ENCODE results near the gene RGS1. TPM values are rescaled to one million over a fixed set of nuclear protein-coding genes. Genes with fewer than 3 reads are reported as not detected.

Gene RGS1
- total RNA-seq, 1 experiment from 2014 or later = not detected

DNA sequence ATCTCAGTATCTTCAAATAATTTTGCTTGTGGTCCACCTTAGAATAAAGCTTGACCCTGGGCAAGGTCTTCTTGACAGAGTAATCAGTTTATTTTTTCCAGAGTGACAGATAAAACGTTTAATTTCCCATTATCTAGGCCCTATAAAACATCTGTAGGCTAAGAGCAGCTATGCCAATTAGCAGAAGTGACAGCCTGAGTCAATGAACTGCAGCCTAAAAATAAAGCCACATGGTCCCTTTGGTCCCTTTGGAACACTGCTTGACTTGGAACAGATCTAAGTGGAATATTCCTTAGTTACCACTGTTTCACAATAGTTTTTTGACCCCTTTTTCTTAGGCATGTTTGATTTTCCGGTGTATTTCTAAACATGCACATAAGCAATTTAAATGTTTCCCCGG is 54.0 kb downstream of the RGS1 start:
- H3K4me2 ChIP-seq (ENCODE audit: low read length) = no peak overlapping the region
- DNase-seq (ENCODE audit: low read depth, low spot score) (no peak), ATAC-seq (no peak)
- no peak overlapping the region for H3K9ac ChIP-seq (ENCODE audit: low read length)
- intact Hi-C loops (cut with micrococcal nuclease) = no loop called here
- RAD21 ChIA-PET (ENCODE audit: low non-redundant PET in 1 of 2, low total read pairs in 2 of 2, uncharacterized antibody in 2 of 2, unreplicated experiment in 2 of 2) = no interaction called here
- no TSS peak for BruUV-seq (replicated peaks)
- no peak overlapping the region for H2AFZ ChIP-seq (ENCODE audit: low read depth, low read length, poor library complexity, severe bottlenecking)
- H3K27ac ChIP-seq (ENCODE audit: low read depth, low read length) = no peak overlapping the region
- no peaks in the 10 kb centered on the region for H3K9me3 ChIP-seq (ENCODE audit: control insufficient read depth in 1 of 2, insufficient read depth in 1 of 2, low read depth in 1 of 2, low read length in 2 of 2)
- TF ChIP-seq EZH2phosphoT487 (IDR thresholded peaks at IDR 0.05; ENCODE audit: borderline replicate concordance) (no peak), EZH2 (IDR thresholded peaks at IDR 0.05) (no peak), CEBPB (IDR thresholded peaks at IDR 0.05; ENCODE audit: low read depth) (no peak), POLR2A (IDR thresholded peaks at IDR 0.05; ENCODE audit: borderline replicate concordance, extremely low read depth, insufficient read depth, insufficient read length) (no peak), CBX3 (IDR thresholded peaks at IDR 0.05; ENCODE audit: low read depth) (no peak)
- H3K79me2 ChIP-seq (ENCODE audit: insufficient read depth, low read length) = no peaks in the 10 kb centered on the region
- no peaks in the 10 kb centered on the region for H3K36me3 ChIP-seq (ENCODE audit: control insufficient read depth in 1 of 2, insufficient read depth in 2 of 2, low read length in 2 of 2)
- no peaks in the 10 kb centered on the region for H3K27me3 ChIP-seq (ENCODE audit: insufficient read depth, low read length)
- peaks cover 0 to 12% of the 10 kb centered on the region in 2 experiments; a peak in 1 of 4 replicates for H3K4me1 ChIP-seq (ENCODE audit: control insufficient read depth in 1 of 2, insufficient read depth in 2 of 2, low read length in 2 of 2)
- H4K20me1 ChIP-seq (ENCODE audit: insufficient read depth) = no peaks in the 10 kb centered on the region
- POLR2A ChIA-PET = no interaction called here
- CTCF ChIA-PET = no interaction called here
- no peaks in the 10 kb centered on the region for H3K9me2 ChIP-seq (ENCODE audit: insufficient read depth)
- no peak overlapping the region for H3K4me3 ChIP-seq (replicated peaks in 1 of 2; ENCODE audit: low read depth in 1 of 2, low read length in 2 of 2)

Other genes starting within 250 kb of the RGS1 start
- gene RGS13, start 60.4 kb downstream of the RGS1 start, total RNA-seq (2021; ENCODE audit: unreplicated experiment) = not detected
- gene RGS2, start 233.3 kb downstream of the RGS1 start, total RNA-seq (2021; ENCODE audit: unreplicated experiment) = 21.1 TPM

All from HCT116 (cell line).